HG02870 (cell line): Measurements from ENCODE around the gene ACER3.
"Not testable (repeated sequence)": the region's sequence is repeated elsewhere in the genome, so short reads cannot be mapped to it uniquely, and the experiment has no call there.

Experiments
- ATAC-seq: cut with Tn5 transposase; IDR thresholded peaks from one replicate; pipeline ENCODE4 v1.9.1; 2021; ENCODE audit warnings: mild to moderate bottlenecking, moderate library complexity; ENCODE audit not compliant: unreplicated experiment

The ACER3 gene

GRCh38 chr11:76872959-76873827 lies 12.5 kb downstream of the ACER3 start:
- no peak for ATAC-seq

DNA sequence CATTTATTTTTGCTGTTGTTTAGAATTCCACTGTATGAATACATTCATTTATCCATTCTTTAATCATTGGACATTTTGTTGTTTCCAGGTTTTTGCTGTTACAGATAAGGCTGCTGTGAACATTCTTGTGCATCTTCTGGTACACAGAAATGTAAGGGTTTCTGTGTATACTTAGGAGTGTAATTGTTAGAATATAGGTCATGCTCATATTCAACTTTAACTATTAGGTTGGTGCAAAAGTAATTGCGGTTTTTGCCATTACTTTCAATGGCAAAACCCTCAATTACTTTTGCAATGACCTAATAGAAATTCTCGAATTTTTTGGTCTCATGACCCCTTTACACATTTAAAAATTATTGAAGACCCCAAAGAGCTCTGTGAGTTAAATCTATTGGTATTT lies 17.3 kb downstream of the ACER3 start:
- no peak for ATAC-seq

DNA sequence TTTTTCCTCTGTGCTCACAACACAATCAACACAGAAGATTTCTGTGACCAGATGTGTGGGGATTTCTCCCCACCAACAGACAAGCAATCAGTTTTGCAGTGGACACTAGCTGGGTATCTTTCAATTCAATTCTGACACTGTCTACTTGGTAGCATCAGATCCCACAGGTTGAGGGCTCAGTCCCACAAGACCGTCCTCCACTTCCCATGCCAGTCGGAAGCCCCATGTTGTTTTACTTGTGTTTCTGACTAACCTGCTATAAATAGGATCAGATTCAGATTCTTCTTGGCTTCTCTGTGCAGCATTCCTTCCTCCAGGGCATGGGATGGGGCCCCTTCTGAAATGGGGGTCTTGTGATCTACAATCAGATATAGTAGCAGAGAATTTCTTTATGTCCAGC lies 19.6 kb downstream of the ACER3 start:
- ATAC-seq, result no peak

DNA sequence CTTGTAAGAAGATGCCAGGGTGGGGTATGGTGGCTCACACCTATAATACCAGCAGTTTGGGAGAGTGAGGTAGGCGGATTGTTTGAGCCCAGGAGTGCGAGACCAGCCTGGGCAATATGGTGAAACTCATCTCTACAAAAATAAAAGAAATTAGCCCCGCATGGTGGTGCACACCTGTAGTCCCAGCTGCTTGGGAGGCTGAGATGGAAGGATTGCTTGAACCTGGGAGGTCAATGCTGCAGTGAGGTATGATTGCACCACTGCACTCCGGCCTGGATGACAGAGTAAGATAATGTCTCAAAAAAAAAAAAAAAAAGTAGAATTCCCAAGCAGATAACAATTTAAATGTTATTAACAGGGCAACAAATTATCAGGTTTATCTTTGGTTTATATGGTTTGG lies 20.2 kb downstream of the ACER3 start:
- no peak for ATAC-seq

DNA sequence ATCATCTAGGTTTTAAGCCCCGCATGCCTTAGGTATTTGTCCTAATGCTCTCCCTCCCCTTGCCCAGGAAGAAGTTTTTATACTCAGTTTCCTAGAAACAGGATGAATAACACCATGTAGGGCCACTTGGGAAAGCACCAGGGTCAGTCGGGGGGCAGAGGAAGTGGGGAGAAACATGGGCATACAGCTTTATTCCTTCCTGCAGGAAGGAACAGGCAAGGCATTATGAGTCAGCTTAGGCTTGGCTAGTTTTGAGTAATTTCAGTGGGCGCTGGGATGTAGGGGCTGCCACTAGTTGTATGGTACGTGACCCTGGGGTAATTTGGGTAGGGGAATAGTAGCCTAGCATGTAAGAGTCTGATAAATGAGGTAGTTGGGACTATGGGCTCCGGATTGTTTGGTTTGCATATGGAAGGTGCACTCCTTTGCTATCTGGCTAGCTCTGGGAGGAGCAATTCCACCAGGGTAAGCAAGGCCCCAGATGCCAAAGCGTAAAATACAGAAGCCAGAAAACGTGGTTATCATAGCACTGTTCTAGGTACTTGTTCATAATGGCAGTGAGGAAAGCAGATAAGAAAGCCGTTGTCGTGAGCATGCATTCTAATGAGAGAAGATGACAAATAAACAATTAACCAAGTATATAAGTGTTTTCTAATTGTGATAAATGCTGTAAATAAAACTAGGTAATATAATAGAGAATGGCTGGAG lies 24.8 kb downstream of the ACER3 start:
- no peak for ATAC-seq

- ATAC-seq, result no peak
Observed at GRCh38 chr11:76888989-76889388, 28.3 kb downstream of the ACER3 start.

GRCh38 chr11:76889411-76889975 lies 28.8 kb downstream of the ACER3 start:
- ATAC-seq, result no peak

DNA sequence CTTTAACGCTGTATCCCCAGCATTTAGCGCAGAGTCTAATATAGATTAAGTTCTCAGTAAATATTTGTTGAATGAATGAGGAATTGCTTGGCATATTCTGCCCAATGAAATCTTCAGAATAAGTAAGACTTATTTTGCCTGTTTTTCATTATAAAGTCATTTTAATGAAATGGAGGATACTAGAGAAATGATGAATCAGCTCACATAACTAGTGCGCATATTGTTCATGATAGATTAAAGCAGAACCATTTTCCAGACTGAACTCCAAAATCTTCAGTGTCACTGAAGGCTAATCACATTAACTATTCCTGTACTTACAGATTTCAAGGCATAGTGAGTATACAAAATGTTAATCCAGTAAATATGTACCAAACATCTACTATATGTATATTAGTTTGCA lies 29.6 kb downstream of the ACER3 start:
- no peak for ATAC-seq

DNA sequence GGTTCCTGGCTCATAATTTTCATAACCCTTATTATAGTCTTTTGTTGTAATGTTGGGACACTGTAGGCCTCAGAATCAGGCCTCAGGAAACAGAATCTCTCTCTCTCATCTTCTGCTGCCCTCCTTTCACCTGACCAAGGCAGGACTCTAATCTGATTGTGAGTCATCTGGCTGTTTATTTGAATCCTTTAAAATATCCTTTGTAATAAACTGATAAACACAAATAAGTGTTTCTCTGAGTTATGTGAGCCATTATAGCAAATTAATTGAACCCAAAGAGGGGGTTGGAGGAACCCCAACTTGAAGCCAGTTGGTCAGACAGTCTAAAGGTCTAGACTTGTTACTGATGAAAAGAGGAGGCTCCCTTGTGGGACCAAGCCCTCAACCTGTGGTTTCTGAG lies 30.6 kb downstream of the ACER3 start:
- ATAC-seq, result no peak

DNA sequence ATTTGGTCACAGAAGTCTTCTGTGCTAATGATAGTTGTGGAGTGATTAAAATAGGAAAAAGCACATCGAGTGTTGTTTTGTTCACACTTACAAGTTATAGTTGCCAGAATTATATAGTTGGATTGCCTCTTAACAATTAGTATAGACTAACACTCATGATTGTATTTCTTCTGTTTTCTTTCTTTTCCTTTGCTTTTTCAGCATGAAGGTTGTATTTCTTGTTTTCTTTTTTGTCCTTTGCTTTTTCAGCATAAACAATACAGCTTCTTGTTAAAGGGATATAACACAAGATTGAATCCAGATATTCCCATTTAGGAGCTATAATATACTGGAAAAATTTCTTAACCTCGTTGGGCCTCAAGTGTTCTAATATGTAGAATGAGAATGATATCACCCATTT lies 31.1 kb downstream of the ACER3 start:
- no peak for ATAC-seq

DNA sequence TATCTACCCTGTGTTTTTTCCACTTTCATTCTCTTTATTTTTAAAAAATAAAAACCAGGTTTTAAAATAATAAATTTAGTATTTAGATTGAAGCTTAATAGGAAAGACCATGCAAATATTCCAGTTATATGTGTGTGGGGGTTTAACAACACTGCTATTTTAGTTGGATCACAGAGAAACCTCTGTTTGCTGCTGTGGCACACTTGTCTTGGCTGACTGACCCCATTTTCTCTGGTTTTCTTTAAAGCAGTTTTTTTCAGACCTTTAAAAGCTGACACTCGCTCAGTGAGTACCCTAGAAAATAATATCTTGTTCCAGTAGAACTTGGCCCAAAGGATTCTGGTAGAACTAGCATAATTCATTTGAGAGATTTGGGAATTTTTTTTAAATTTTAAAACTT lies 31.6 kb downstream of the ACER3 start:
- no peak for ATAC-seq

GRCh38 chr11:76897233-76897632 lies 36.5 kb downstream of the ACER3 start:
- no peak for ATAC-seq

GRCh38 chr11:76901144-76901543 lies 40.4 kb downstream of the ACER3 start:
- ATAC-seq, result no peak

GRCh38 chr11:76901622-76902021 lies 40.9 kb downstream of the ACER3 start:
- not testable (repeated sequence) for ATAC-seq

GRCh38 chr11:76902121-76903014 lies 41.6 kb downstream of the ACER3 start:
- ATAC-seq, result no peak

DNA sequence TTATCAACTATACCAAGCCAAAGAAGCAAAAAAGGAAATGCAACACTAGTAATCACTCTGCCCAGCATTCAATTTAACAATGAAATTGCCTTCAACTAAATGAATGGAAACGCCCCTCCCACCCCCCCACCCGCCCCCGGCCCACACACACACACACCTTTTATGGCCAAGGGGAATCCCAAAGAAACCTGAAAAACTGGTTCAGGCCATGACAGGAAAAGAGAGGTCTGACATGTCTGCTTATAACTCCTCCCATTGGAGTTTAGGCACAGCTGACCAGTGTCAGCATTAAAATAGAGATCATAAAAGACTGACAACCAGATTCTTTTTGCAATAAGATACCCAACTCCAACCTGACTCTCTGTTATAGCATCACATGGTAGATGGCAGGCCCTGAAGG lies 42.6 kb downstream of the ACER3 start:
- no peak for ATAC-seq

- no peak for ATAC-seq
Observed at GRCh38 chr11:76910620-76911414, 50.1 kb downstream of the ACER3 start.

GRCh38 chr11:76911415-76911808 lies 50.7 kb downstream of the ACER3 start:
- ATAC-seq, result no peak

GRCh38 chr11:76916712-76917111 lies 56.0 kb downstream of the ACER3 start:
- ATAC-seq, result no peak

- ATAC-seq, result no peak
Observed at GRCh38 chr11:76918941-76919386, 58.2 kb downstream of the ACER3 start.
